ENCODE data around the gene NLGN1. TPM values are rescaled to one million over a fixed set of nuclear protein-coding genes. Genes with fewer than 3 reads are reported as not detected.

The NLGN1 gene
- total RNA-seq, 1 donor from 2014 or later: 126 TPM

- no peak for DNase-seq
These were observed 376.3 kb downstream of the NLGN1 start for GRCh38 chr3:173773800-173774199.

- no peak for DNase-seq
These were observed 376.8 kb downstream of the NLGN1 start for GRCh38 chr3:173774294-173774693.

GRCh38 chr3:173778251-173778650, 380.7 kb downstream of the NLGN1 start:
- no peak for DNase-seq

DNA sequence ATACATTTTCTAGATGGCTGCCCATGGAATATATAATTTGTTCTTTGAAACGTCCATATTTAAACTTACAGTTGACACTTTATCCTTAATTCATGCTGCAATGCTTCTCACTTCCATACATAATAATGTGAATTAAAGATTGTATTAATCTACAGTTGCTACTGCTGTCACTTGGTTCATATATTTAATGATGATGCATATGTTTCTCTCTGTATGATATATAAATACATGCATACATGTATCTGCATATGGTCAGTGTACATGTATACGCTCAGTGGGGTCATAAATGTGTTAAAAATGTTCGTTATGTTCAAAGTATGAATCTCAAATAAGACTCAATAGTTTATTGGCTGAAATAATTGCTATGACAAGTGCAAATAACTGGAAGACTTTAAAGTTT, 382.5 kb downstream of the NLGN1 start:
- DNase-seq: no peak

DNA sequence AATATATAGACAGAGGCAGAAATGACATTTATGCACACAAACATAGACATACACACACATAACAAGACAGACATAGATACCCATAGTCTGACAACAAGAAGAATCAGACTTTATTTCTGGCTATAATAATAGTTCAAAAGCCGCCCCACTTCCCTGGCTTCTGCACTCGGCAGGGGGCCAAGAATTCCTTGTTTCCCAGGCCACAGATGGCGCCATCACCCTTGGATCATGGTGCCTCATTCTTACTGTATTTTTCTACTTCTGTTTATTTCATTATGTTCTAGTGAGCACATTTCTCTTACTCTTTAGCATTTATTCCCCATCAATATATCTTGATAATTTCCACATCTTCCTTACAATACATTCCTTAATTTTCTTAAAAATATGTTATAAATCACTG, 387.5 kb downstream of the NLGN1 start:
- no peak for DNase-seq

- no peak for DNase-seq
These were observed 392.1 kb downstream of the NLGN1 start for GRCh38 chr3:173789530-173790162.

DNA sequence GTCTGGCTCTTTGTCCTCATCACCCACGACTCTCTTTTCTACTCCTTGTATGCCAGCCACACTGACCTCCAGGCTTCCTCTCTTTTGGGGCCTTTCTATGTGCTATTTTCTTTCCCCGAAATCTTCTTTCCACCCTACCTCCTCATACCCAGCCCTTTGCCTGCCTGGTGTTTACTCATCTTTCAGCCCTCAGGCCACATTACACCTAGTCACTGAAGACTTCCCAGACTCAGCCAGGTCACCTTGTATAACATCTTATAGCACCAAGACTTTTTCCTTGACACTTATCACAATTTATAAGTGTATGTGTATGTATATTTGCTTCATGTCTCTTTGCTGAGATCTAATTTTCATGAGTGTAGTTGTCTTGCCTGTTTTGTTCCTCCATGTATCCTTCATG, 396.4 kb downstream of the NLGN1 start:
- no peak for DNase-seq

DNA sequence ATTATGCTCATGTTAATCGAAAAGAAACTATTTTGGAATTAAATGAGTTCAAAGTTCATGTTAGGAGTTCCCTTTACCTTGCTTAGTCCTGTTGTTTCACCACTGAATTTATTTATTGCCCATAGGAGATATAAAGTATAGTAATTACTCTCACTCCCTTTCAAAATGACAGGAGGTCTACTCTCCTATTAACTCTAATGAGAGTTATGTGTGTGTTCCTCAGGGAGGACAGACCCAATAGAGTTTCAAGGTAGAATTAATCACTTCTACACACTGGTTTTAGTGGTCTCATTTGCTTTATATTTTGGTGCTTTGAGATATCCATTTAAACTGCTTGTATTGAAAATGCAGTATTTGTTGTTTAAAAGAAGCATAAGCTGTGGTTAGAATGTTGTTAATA, 398.9 kb downstream of the NLGN1 start:
- no peak for DNase-seq

- no peak for DNase-seq
These were observed 399.3 kb downstream of the NLGN1 start for GRCh38 chr3:173796890-173797289.

- no peak for DNase-seq
These were observed 401.7 kb downstream of the NLGN1 start for GRCh38 chr3:173799060-173799816.

DNA sequence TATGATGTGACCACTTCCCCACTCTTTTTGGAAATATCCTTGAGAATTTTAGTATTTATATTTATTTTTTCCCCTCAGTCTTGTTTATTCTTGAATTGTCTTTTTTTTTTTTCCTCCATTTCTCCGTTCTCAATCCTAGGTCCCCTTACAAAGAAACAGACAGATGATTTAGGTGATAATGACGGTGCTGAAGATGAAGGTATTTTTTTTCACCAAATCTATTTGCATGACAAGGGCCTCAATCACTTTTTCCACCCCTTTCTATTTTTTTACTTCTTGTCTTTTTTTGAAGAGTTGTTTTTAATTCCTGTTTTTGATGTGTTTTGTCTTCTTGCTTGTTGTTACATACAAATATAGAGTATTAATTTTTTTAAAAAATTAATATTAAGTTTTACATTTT, 402.6 kb downstream of the NLGN1 start:
- no peak for DNase-seq

DNA sequence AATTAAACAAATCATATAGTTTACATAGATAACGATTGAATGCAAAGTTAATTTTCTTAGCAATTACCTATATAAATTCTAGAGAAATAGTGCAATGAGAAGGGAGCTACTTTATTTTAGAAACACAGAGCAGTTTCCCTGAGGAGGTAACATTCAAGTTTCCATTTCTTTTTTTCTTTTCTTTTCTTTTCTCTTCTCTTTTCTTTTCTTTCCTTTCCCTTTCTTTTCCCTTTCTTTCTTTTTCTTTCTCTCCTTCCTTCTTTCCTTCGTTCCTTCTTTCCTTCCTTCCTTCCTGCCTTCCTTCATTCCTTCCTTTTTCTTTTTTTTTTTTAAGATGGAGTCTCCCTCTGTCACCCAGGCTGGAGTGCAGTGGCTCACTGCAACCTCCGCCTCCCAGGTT, 417.3 kb downstream of the NLGN1 start:
- no peak for DNase-seq

- DNase-seq: no peak
These were observed 421.8 kb downstream of the NLGN1 start for GRCh38 chr3:173819368-173819767.

DNA sequence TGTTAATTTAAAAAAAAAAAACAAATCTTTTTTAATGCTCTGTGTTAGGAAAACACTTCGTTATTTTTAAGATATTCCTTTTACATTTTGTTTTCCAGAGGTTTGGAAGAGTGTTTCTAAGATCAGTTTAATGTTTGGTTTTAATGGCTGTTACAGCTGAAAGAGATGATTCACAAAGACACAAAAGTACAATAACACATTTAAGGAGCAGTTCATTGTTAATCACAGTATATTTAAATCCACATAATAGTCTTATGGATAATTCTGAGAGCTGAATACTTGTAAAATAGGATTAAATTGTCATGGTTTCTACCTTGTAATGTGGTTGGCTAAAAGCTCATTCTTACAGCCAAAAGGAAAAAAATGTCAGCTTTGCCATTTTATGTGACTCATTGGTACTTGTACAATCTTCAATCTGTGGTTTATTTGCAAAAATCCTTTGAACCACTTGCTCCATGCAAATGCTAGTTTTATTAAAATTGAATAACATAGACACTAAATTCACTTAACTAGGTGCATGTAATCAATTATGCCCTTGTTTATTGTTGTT, 426.4 kb downstream of the NLGN1 start:
- no peak for DNase-seq

- no peak for DNase-seq
These were observed 428.2 kb downstream of the NLGN1 start for GRCh38 chr3:173825730-173826129.

GRCh38 chr3:173826416-173826815, 428.9 kb downstream of the NLGN1 start:
- DNase-seq: no peak

- no peak for DNase-seq
These were observed 429.5 kb downstream of the NLGN1 start for GRCh38 chr3:173826901-173827609.

- no peak for DNase-seq
These were observed 441.1 kb downstream of the NLGN1 start for GRCh38 chr3:173838644-173839043.

- DNase-seq: no peak
These were observed 442.3 kb downstream of the NLGN1 start for GRCh38 chr3:173839859-173840258.

DNA sequence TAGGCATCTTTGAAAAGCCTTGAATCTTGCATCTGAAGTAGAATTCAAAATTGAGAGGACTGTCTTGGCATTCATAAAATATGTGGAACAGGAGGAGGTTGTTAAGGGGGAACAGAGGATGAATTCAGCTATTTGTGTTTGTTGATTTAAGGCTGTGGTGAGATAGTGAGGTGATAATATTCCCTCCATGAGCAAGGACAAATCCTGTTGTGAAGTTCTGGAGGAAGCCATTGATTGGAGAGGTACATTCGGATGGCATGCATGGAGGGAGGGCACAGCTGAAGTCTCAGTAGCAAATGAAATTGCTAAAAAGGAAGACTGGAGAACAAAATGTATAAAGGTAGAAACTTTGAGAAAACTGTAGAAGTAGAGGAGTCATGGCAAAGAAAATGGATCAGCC, 443.8 kb downstream of the NLGN1 start:
- no peak for DNase-seq

- DNase-seq: no peak
These were observed 445.5 kb downstream of the NLGN1 start for GRCh38 chr3:173843060-173843459.

GRCh38 chr3:173846584-173846983, 449.0 kb downstream of the NLGN1 start:
- no peak for DNase-seq

- no peak for DNase-seq
These were observed 451.9 kb downstream of the NLGN1 start for GRCh38 chr3:173849489-173849888.
